PC-9 (cell line): ENCODE results near the gene ABR. TPM values are rescaled to one million over a fixed set of nuclear protein-coding genes. Genes with fewer than 3 reads are reported as not detected.

Source experiments
- BruUV-seq: library from RNA; stranded (reverse); fragments of 400-500 nt; replicated peaks from 2 replicates; lab custom pipeline; 2021; lab: Mats Ljungman, UMichigan
- CTCF ChIA-PET: fragments of 300-600 bp; sonication (Branson Sonifier 250); formaldehyde crosslinking; loops from one replicate; lab custom pipeline; 2022; ENCODE audit warnings: antibody characterized with exemption; lab: Charles Lee
- POLR2A ChIA-PET: fragments of 300-600 bp; sonication (Branson Sonifier 250); formaldehyde crosslinking; loops from one replicate; lab custom pipeline; 2022; ENCODE audit warnings: antibody characterized with exemption; ENCODE audit not compliant: unreplicated experiment; lab: Charles Lee
- DNase-seq, 2 experiments: peaks; one replicate each; pipeline versions ENCODE4 v3.0.0 to v3.0.0-alpha.2; 2015 to 2022; ENCODE audit warnings: mixed read lengths in 1 of 2
- H2AFZ ChIP-seq: fragments of 200-600 bp; sonication (generic); 2 replicates; pipeline ENCODE4 v1.8.1; 2017; ENCODE audit warnings: antibody characterized with exemption
- H3F3A ChIP-seq: fragments of 200-600 bp; sonication (generic); 2 replicates; pipeline ENCODE4 v1.8.1; 2017; ENCODE audit warnings: antibody characterized with exemption, mild to moderate bottlenecking, low read depth; ENCODE audit not compliant: insufficient read depth
- H3K27ac ChIP-seq: fragments of 200-600 bp; sonication (generic); 2 replicates; pipeline ENCODE4 v1.6.1; 2016; ENCODE audit warnings: mixed run types
- H3K27me3 ChIP-seq: fragments of 200-600 bp; sonication (generic); 2 replicates; pipeline ENCODE4 v1.6.1; 2016; ENCODE audit warnings: low read depth, mixed run types; ENCODE audit not compliant: insufficient read depth
- H3K36me3 ChIP-seq: fragments of 200-600 bp; sonication (generic); 2 replicates; pipeline ENCODE4 v1.6.1; 2016; ENCODE audit warnings: low read depth, mixed run types
- H3K4me1 ChIP-seq: fragments of 200-600 bp; sonication (generic); replicated peaks from 2 replicates; pipeline ENCODE4 v1.6.1; 2016; ENCODE audit warnings: mixed run types; ENCODE audit not compliant: insufficient read depth
- H3K4me2 ChIP-seq: fragments of 200-600 bp; sonication (generic); 2 replicates; pipeline ENCODE4 v1.6.1; 2017; ENCODE audit warnings: mixed run types
- H3K4me3 ChIP-seq: fragments of 200-600 bp; sonication (generic); 2 replicates; pipeline ENCODE4 v1.6.1; 2016; ENCODE audit warnings: mixed run types
- H3K79me2 ChIP-seq: fragments of 200-600 bp; sonication (generic); 2 replicates; pipeline ENCODE4 v1.6.1; 2017; ENCODE audit warnings: low read depth, mixed run types
- H3K9me2 ChIP-seq: fragments of 200-600 bp; sonication (generic); 2 replicates; pipeline ENCODE4 v1.8.1; 2017; ENCODE audit warnings: mild to moderate bottlenecking; ENCODE audit not compliant: insufficient read depth
- H3K9me3 ChIP-seq: fragments of 200-600 bp; sonication (generic); 2 replicates; pipeline ENCODE4 v1.8.1; 2016; ENCODE audit warnings: low read depth; ENCODE audit not compliant: insufficient read depth
- H4K20me1 ChIP-seq: fragments of 200-600 bp; sonication (generic); 2 replicates; pipeline ENCODE4 v1.8.1; 2017; ENCODE audit not compliant: insufficient read depth
- CTCF ChIP-seq: fragments of 200-600 bp; sonication (generic); conservative IDR thresholded peaks from 2 replicates; pipeline ENCODE4 v1.6.1; 2017; ENCODE audit warnings: mixed run types, antibody characterized with exemption, mild to moderate bottlenecking, moderate library complexity
- EZH2 ChIP-seq: fragments of 200-600 bp; sonication (generic); IDR thresholded peaks from 2 replicates; pipeline ENCODE4 v1.8.0; 2017; ENCODE audit warnings: antibody characterized with exemption, low read depth
- intact Hi-C: fragments of 100-400 bp; cut with micrococcal nuclease; formaldehyde crosslinking; loops from one replicate; pipeline ENCODE4 v1.10.0; 2022; ENCODE audit not compliant: unreplicated experiment
- total RNA-seq: library from RNA; stranded (reverse); gene quantifications from 2 replicates; pipeline ENCODE4 v1.2.3, GENCODE V29; 2021

The ABR gene
- total RNA-seq, 1 experiment from 2014 or later = 76.0 TPM

GRCh38 chr17:1166276-1166675 is 13.5 kb downstream of the ABR start:
- Histone ChIP-seq H4K20me1 (peaks cover 9% of the 10 kb centered on the region; the same call in 1 of the 2 replicates), H3K9me2 (no peaks in the 10 kb centered on the region), H3K4me2 (no peak overlapping the region), H3K27ac (no peak overlapping the region), H3K4me1 (no peaks in the 10 kb centered on the region), H3K36me3 (no peaks in the 10 kb centered on the region), H3K27me3 (0 out of 2 replicates have a peak, but pooled peaks cover 9% of the 10 kb centered on the region), H3F3A (no peaks in the 10 kb centered on the region), H3K4me3 (no peak overlapping the region), H2AFZ (no peak overlapping the region), H3K9me3 (no peaks in the 10 kb centered on the region), H3K79me2 (no peaks in the 10 kb centered on the region)
- intact Hi-C loops = no loop called here
- no peak for TF ChIP-seq EZH2
- TF ChIP-seq CTCF = no peak
- POLR2A ChIA-PET = no interaction called here
- BruUV-seq = no TSS peak
- DNase-seq = peak in 1 of 2 experiments; percentile 6
- CTCF ChIA-PET = no interaction called here

- H3K9me2 ChIP-seq = no peaks in the 10 kb centered on the region
- intact Hi-C loops = no loop called here
- TF ChIP-seq EZH2 (no peak), CTCF (no peak)
Measured at GRCh38 chr17:1165836-1166235, 13.9 kb downstream of the ABR start.

GRCh38 chr17:1164935-1165556 is 14.7 kb downstream of the ABR start:
- Histone ChIP-seq H2AFZ (no peak overlapping the region), H3K27me3 (0 out of 2 replicates have a peak, but pooled peaks cover 9% of the 10 kb centered on the region), H4K20me1 (peaks cover 9% of the 10 kb centered on the region; the same call in 1 of the 2 replicates), H3K36me3 (no peaks in the 10 kb centered on the region), H3K79me2 (no peaks in the 10 kb centered on the region), H3K9me3 (no peaks in the 10 kb centered on the region), H3K4me3 (no peak overlapping the region), H3K4me1 (no peaks in the 10 kb centered on the region), H3F3A (no peaks in the 10 kb centered on the region), H3K4me2 (no peak overlapping the region), H3K27ac (no peak overlapping the region), H3K9me2 (no peaks in the 10 kb centered on the region)
- TF ChIP-seq EZH2 (no peak), CTCF (no peak)
- CTCF ChIA-PET = interaction anchor here (0.6 to 1.2 kb wide), 2 partner anchors 43 to 382 kb away, joined by 3 to 4 read pairs; no protein-coding TSS in a partner anchor
- DNase-seq = no peak
- intact Hi-C loops = no loop called here
- POLR2A ChIA-PET = no interaction called here
- no TSS peak for BruUV-seq

More at GRCh38 chr17:1165836-1166235, 13.9 kb downstream of the ABR start:
- DNase-seq = peak in 1 of 2 experiments; percentile 26
- no peak overlapping the region for H3K27ac ChIP-seq
- no peaks in the 10 kb centered on the region for H3F3A ChIP-seq
- no peaks in the 10 kb centered on the region for H3K9me3 ChIP-seq
- POLR2A ChIA-PET = no interaction called here
- no TSS peak for BruUV-seq
- H3K4me3 ChIP-seq = no peak overlapping the region
- no peak overlapping the region for H3K4me2 ChIP-seq
- no peak overlapping the region for H2AFZ ChIP-seq
- H3K79me2 ChIP-seq = no peaks in the 10 kb centered on the region
- no peaks in the 10 kb centered on the region for H3K36me3 ChIP-seq
- no peaks in the 10 kb centered on the region for H3K4me1 ChIP-seq
- CTCF ChIA-PET = no interaction called here
- peaks cover 9% of the 10 kb centered on the region; the same call in 1 of the 2 replicates for H4K20me1 ChIP-seq
- H3K27me3 ChIP-seq = 0 out of 2 replicates have a peak, but pooled peaks cover 9% of the 10 kb centered on the region
